IPS DF 6.9 (cell line): ENCODE measurements around the gene NR1D1.

Source experiments
- DNase-seq: peaks from one replicate; pipeline ENCODE4 v3.0.0-alpha.2; 2013; ENCODE audit warnings: low read depth, low spot score
- H3K27ac ChIP-seq: one replicate; pipeline ENCODE4 v1.5.1; 2013; ENCODE audit warnings: low read length, control low read depth
- H3K27me3 ChIP-seq: 2 replicates; pipeline ENCODE4 v1.6.1; 2013; ENCODE audit warnings: mild to moderate bottlenecking, low read length; ENCODE audit not compliant: control insufficient read depth, insufficient read depth
- H3K36me3 ChIP-seq: 2 replicates; pipeline ENCODE4 v1.6.1; 2013; ENCODE audit warnings: low read length; ENCODE audit not compliant: control insufficient read depth, insufficient read depth
- H3K4me1 ChIP-seq: 2 replicates; pipeline ENCODE4 v1.6.1; 2013; ENCODE audit warnings: low read length; ENCODE audit not compliant: control insufficient read depth, insufficient read depth
- H3K4me3 ChIP-seq: 2 replicates; pipeline ENCODE4 v1.5.1; 2013; ENCODE audit warnings: mild to moderate bottlenecking, low read length
- H3K9me3 ChIP-seq: 2 replicates; pipeline ENCODE4 v1.6.1; 2013; ENCODE audit warnings: low read length, inconsistent platforms; ENCODE audit not compliant: control insufficient read depth, insufficient read depth
- WGBS: extraction: QIAGEN DNeasy Blood & Tissue Kit; methylation state at CpG from one replicate; pipeline ENCODE4 v1.1.7; 2013; ENCODE audit warnings: mixed read lengths, missing lambda C conversion rate; ENCODE audit not compliant: insufficient read length, insufficient coverage; 5-methylcytosine and 5-hydroxymethylcytosine counted together

Gene NR1D1

GRCh38 chr17:40058865-40059264 lies 41.5 kb downstream of the NR1D1 start:
- no CpG with 5 or more reads among the region's 1 CpG for WGBS
- Histone ChIP-seq H3K27me3 (no peaks in the 10 kb centered on the region), H3K4me3 (no peak overlapping the region), H3K4me1 (peaks cover 5% of the 10 kb centered on the region), H3K9me3 (no peaks in the 10 kb centered on the region), H3K27ac (no peak overlapping the region), H3K36me3 (no peaks in the 10 kb centered on the region)
- no peak for DNase-seq

GRCh38 chr17:40058186-40058784 lies 42.1 kb downstream of the NR1D1 start:
- Histone ChIP-seq H3K27ac (no peak overlapping the region), H3K4me3 (no peak overlapping the region), H3K36me3 (no peaks in the 10 kb centered on the region), H3K9me3 (no peaks in the 10 kb centered on the region), H3K27me3 (no peaks in the 10 kb centered on the region), H3K4me1 (peaks cover 5% of the 10 kb centered on the region)
- no peak for DNase-seq
- WGBS = no CpG with 5 or more reads among the region's 8 CpGs

- WGBS = no CpG with 5 or more reads among the region's 6 CpGs
- Histone ChIP-seq H3K27me3 (no peaks in the 10 kb centered on the region), H3K4me3 (no peak overlapping the region), H3K4me1 (peaks cover 5% of the 10 kb centered on the region), H3K36me3 (peaks cover 2% of the 10 kb centered on the region; the same call in 1 of the 2 replicates), H3K9me3 (no peaks in the 10 kb centered on the region), H3K27ac (no peak overlapping the region)
- no peak for DNase-seq
Measured at GRCh38 chr17:40056379-40057015, 43.9 kb downstream of the NR1D1 start.
